GM19238 (cell line): ENCODE data around the gene PHACTR3.

Experiments
- DNase-seq: peaks from one replicate; pipeline ENCODE4 v3.0.0; 2011; ENCODE audit warnings: low spot score; ENCODE audit not compliant: insufficient read length

Gene PHACTR3

GRCh38 chr20:59788196-59788735, 183.9 kb downstream of the PHACTR3 start:
- DNase-seq = no peak

- DNase-seq = no peak
Observed at GRCh38 chr20:59788811-59789397, 184.6 kb downstream of the PHACTR3 start.

GRCh38 chr20:59789686-59790085, 185.3 kb downstream of the PHACTR3 start:
- DNase-seq = no peak

GRCh38 chr20:59790346-59790745, 186.0 kb downstream of the PHACTR3 start:
- no peak for DNase-seq

GRCh38 chr20:59792300-59792699, 188.0 kb downstream of the PHACTR3 start:
- no peak for DNase-seq

- DNase-seq = no peak
Observed at GRCh38 chr20:59794555-59794954, 190.2 kb downstream of the PHACTR3 start.

GRCh38 chr20:59800309-59800708, 196.0 kb downstream of the PHACTR3 start:
- DNase-seq = no peak

- DNase-seq = no peak
Observed at GRCh38 chr20:59802018-59802417, 197.7 kb downstream of the PHACTR3 start.

GRCh38 chr20:59802471-59803221, 198.3 kb downstream of the PHACTR3 start:
- no peak for DNase-seq

- DNase-seq = no peak
Observed at GRCh38 chr20:59804347-59804746, 200.0 kb downstream of the PHACTR3 start.

- DNase-seq = no peak
Observed at GRCh38 chr20:59804871-59805665, 200.7 kb downstream of the PHACTR3 start.

GRCh38 chr20:59805786-59806577, 201.6 kb downstream of the PHACTR3 start:
- no peak for DNase-seq

- no peak for DNase-seq
Observed at GRCh38 chr20:59806578-59806975, 202.2 kb downstream of the PHACTR3 start.

- DNase-seq = no peak
Observed at GRCh38 chr20:59807909-59808728, 203.8 kb downstream of the PHACTR3 start.

- no peak for DNase-seq
Observed at GRCh38 chr20:59808729-59809381, 204.5 kb downstream of the PHACTR3 start.

GRCh38 chr20:59809630-59810448, 205.5 kb downstream of the PHACTR3 start:
- DNase-seq = no peak

GRCh38 chr20:59810449-59811187, 206.3 kb downstream of the PHACTR3 start:
- no peak for DNase-seq

- DNase-seq = no peak
Observed at GRCh38 chr20:59811681-59812171, 207.4 kb downstream of the PHACTR3 start.
